HG03342 (cell line): Measurements from ENCODE around the gene SLC34A2.
"Not testable (repeated sequence)": the region's sequence is repeated elsewhere in the genome, so short reads cannot be mapped to it uniquely, and the experiment has no call there.

ENCODE experiments used
- ATAC-seq: cut with Tn5 transposase; IDR thresholded peaks from one replicate; pipeline ENCODE4 v1.9.1; 2021; ENCODE audit warnings: mild to moderate bottlenecking, moderate library complexity; ENCODE audit not compliant: unreplicated experiment

The SLC34A2 gene

DNA sequence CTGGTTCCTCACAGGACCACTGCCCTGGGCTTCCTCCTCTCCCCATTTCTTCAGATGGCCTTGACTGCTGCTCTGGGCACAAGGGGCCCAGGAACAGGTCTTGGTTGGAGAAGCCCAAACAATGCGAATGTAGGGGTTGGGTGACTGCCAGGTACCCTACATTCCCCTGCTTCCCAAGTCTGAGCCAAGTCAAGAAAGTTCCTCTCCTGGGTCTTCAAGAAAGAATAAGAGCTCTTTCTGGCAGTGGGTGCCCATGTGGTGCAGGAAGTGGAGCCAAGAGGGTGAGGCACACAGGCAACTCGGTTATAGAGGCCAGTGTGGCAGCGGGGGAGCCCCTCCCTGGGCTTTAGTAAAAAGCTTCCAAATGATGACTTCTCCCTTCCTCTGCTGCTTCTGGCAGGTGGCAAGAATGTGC, 2.7 kb downstream of the SLC34A2 start:
- no peak for ATAC-seq

DNA sequence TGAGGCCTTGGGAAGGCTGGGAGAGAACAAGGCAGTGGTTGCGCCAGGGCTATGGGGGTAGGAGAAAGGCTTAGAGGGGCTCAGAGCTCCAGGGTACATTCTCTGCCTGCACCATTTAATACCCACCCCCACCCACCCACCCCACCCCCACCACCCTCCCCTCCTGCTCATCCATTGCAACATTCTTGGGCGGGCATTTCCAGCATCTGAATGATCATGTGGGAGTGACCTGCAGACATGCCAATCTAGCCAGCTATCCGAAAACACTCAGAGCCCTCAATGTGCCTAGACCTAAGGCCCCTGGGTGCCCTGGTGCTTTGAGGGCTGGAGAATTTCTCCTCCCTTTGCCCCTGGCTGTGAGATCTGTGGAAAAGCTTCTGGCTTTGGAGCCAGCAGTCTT, 3.1 kb downstream of the SLC34A2 start:
- no peak for ATAC-seq

DNA sequence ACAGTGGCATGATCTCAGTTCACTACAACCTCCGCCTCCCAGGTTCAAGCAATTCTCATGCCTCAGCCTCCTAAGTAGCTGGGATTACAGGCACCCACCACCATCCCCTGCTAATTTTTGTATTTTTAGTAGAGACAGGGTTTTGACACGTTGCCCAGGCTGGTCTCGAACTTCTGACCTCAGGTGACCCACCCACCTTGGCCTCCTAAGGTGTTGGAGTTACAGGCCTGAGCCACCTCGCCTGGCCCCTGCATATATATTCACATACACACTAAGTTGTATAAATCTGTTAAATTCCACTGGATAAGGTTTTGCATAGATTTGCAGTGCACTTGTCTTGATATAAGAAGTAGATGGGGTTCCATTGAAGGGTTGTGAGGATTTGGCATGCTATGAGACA, 5.8 kb downstream of the SLC34A2 start:
- not testable (repeated sequence) for ATAC-seq

DNA sequence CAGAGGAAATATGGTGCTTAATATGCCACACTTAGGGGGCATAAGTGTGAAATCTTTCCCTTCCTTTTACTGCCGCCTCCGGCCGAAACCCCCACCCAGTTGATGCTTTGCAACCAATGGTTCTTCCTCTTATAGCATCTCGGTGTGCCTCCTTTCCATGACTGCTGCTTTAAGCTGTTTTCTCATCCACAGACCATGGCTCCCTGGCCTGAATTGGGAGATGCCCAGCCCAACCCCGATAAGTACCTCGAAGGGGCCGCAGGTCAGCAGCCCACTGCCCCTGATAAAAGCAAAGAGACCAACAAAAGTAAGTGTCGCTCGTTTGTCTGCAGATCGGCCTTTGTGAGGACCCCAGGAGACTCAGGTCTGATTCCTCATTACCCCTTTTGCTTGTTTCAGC, 6.7 kb downstream of the SLC34A2 start:
- no peak for ATAC-seq

DNA sequence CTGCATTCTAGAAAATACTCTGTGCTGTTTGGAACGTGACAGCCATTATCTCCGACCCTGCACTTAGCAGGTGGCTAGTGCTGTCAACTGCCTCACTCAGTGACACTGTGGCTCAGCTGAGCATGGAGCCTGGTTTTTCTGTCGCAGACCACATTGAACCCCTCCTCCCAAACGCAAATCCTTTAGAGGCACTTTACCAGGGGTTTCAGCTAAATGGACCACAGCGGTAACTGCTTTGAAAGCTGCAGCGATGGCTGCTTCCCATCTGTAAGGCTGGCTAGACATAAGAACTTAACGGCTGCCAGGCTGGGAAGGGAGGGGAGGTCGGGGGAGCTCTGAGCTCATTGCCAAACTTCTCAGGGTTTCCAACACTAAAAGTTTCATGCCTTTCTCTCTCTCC, 8.1 kb downstream of the SLC34A2 start:
- no peak for ATAC-seq

DNA sequence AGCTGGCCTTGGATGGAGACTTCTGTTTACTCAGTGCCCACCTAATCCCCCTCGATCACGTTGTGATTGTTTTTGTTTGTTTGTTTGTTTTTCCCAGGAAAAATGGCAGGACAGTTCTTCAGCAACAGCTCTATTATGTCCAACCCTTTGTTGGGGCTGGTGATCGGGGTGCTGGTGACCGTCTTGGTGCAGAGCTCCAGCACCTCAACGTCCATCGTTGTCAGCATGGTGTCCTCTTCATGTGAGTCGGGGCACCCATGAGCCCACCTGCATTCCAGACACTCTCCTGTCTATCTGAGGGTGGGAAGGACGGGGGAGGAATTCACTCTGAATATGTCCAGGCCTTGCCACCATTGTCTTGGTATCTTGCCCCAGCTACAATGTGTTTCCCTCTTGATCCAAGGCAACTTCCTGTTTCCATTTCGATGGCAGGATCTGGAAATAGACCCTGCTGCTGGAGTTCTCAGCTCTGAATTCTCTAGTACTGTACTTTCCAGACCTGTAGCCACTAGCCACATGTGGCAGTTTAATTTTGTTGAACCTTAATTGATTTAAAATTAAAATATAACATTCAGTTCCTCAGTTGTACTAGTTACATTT, 10.5 kb downstream of the SLC34A2 start:
- ATAC-seq = no peak

DNA sequence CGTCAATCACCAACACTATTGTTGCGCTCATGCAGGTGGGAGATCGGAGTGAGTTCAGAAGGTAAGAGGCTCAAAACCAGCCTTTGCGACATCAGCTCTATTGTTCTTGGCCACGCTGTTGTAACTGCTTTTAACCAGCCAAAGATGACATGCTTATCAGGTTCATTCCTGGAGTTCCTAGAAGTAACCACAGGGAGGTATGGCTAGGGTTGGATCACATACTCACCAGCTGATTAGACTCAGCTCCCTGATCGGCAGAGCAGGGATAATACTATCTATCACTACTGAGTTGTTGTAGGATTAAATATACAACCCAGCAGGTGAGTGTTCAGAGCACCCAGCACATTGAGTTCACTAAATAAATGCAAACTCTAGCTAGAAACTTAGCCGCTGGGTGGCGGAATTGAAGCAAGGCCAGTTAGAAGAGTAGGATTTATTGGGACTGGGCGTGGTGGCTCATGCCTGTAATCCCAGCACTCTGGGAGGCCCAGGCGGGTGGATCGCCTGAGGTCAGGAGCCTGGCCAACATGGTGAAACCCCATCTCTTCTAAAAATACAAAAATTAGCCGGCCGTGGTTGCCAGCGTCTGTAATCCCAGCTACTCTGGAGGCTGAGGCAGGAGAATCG, 12.4 kb downstream of the SLC34A2 start:
- ATAC-seq = no peak

DNA sequence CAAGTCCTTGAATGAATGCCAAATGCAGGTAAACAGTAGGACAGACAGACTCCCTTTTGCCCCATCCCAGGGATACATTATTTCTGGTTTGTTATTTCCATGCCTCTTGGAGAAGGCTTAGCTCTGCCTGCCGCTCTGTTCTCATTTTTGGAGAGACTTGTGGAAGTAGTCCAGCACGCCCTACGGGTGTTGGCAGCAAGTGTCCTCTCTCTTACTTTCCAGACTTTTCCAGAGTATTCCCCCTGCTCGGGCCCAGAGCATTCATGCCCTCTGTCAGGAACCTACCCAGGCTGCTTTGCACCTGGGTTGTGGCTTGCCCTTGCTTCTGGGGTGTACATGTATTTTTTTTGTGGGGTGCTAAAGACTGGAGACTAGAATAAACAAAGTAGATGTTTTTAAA, 15.3 kb downstream of the SLC34A2 start:
- ATAC-seq = no peak

DNA sequence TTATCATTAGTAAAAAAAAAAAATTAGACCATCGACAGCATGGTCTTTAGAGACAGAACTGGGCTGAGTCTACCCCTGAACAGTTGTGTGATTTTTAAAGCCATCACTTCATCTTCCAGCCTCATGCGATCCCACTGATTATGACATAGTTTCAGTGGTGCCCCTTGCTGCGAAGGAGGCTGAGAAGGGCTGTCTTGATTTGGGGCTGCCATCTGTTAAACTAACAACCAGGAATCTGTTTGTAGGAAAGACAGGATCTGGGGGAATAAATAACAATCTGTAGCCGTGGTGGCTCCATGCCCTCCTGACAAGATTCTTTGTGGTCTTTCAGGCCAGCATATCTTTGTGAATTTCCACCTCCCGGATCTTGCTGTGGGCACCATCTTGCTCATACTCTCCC, 17.1 kb downstream of the SLC34A2 start:
- no peak for ATAC-seq

DNA sequence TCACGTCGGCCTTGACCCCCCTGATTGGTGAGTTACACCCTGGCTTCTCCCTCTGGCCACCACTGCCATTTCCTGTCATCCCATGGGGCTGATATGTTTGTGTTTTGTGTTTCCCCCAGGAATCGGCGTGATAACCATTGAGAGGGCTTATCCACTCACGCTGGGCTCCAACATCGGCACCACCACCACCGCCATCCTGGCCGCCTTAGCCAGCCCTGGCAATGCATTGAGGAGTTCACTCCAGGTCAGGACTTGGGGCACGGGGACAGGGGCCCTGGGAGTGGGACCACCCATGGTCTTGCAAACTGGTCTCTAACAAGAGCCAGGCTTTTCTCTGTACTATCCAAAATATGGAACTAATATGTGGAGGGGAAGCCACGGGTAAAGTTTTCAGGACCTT, 18.7 kb downstream of the SLC34A2 start:
- no peak for ATAC-seq

DNA sequence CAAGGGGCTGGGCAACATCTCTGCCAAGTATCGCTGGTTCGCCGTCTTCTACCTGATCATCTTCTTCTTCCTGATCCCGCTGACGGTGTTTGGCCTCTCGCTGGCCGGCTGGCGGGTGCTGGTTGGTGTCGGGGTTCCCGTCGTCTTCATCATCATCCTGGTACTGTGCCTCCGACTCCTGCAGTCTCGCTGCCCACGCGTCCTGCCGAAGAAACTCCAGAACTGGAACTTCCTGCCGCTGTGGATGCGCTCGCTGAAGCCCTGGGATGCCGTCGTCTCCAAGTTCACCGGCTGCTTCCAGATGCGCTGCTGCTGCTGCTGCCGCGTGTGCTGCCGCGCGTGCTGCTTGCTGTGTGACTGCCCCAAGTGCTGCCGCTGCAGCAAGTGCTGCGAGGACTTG, 20.6 kb downstream of the SLC34A2 start:
- ATAC-seq = no peak

DNA sequence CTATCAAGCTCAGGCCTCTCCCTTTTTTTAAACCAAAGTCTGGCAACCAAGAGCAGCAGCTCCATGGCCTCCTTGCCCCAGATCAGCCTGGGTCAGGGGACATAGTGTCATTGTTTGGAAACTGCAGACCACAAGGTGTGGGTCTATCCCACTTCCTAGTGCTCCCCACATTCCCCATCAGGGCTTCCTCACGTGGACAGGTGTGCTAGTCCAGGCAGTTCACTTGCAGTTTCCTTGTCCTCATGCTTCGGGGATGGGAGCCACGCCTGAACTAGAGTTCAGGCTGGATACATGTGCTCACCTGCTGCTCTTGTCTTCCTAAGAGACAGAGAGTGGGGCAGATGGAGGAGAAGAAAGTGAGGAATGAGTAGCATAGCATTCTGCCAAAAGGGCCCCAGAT, 21.5 kb downstream of the SLC34A2 start:
- no peak for ATAC-seq

DNA sequence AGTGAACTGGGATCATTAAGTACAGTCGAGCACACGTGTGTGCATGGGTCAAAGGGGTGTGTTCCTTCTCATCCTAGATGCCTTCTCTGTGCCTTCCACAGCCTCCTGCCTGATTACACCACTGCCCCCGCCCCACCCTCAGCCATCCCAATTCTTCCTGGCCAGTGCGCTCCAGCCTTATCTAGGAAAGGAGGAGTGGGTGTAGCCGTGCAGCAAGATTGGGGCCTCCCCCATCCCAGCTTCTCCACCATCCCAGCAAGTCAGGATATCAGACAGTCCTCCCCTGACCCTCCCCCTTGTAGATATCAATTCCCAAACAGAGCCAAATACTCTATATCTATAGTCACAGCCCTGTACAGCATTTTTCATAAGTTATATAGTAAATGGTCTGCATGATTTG, 22.3 kb downstream of the SLC34A2 start:
- no peak for ATAC-seq

DNA sequence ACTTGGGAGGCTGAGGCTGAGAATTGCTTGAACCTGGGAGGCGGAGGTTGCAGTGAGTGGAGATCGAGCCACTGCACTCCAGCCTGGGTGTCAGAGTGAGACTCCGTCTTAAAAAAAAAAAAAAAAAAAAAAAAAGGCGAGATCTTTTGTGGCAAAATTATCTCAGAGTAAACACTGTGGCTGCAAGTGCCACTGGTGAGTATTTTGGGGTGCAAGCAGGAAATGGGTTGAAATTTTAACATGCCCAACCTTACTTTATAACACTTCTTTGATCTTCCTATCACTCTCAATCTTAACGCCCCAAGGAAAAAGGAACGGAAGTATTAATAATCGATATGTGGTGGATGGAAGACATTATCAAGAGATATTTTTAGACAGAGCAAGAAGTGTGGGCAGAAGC, 32.1 kb downstream of the SLC34A2 start:
- no peak for ATAC-seq

DNA sequence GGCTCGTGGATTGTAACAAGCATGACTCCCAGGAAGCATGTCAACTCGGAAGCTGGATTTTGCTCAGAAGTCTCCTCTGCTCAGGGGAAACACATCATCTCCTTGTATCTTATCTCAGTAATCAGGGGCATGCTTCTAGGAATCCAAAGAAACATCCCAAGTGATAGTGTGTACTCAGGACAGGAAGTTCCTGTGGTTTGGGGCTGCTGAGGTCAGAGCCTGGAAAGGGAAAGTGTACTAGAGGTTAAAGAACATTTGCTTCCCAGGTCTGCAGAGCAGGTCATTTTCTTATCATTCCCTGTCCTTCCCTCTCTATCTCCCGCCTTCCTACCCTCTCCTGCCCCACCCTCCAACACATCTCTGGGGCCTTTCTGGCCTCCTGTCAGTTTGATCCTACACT, 38.8 kb downstream of the SLC34A2 start:
- ATAC-seq = no peak

DNA sequence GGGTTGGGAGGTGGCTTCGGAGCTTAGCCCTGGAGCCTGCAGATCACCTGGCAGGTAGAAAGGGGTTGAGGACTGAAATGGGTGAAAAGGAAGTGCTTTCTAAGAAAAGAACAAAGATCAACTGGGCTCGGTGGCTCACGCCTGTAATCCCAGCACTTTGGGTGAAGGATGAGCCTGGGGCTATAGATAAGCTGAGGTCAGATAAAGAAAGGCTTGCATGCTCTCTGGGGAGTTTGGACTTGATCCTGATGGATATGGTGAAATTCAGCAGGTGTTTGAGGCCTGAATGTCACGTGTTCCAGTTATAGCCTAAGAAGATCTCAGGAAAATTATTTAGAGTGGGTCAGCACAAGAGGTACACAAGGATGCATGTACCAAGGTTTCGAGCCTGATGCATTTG, 40.8 kb downstream of the SLC34A2 start:
- no peak for ATAC-seq

DNA sequence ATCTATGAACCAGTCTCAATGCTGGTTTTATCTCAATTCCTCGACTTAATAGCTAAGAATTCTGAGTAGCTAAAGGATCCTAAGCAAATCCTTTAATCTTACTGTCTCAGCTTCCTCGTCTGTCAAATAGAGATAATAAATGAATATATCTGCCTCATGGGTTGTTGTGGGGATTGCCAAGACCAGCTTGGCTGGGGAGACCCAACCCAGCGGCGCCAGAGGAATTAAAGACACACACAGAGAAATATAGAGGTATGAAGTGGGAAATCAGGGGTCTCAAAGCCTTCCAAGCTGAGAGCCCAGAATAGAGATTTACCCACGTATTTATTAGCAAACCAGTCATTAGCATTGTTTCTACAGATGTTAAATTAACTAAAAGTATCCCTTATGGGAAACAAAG, 41.9 kb downstream of the SLC34A2 start:
- ATAC-seq = no peak

DNA sequence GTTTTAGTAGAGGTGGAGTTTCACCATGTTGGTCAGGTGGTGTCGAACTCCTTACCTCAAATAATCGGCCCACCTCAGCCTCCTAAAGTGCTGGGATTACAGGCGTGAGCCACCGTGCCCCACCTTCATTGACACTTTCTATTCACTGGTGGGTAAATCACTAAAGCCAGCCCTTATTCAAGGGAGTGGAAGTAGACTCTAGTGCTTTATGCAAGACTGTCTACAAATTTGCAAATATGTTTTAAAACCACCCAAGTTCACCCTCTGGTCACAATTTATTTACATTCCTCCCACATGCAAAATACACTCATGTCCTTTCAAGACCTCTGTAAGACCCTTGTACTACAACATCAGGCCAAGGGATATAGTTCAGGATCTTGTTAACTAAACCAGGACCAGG, 45.0 kb downstream of the SLC34A2 start:
- ATAC-seq = no peak

DNA sequence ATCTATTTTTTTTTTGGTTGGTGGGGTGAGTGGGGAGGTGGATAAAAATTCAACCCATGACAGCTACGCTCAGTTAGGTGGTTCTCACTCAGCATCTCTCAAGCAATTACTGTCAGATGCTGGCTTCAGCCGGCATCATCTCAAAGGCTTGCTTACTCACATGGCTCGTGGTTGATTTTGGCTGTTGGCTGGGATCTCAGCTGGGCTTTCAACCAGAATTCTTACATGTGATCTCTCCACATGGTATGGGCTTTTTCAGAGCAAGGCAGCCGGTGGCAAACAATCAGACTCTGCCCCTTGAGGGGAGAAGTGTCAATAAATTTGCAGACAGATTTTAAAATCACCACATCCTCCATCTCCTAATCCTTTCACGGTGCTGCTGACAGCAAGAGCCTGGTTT, 47.2 kb downstream of the SLC34A2 start:
- ATAC-seq = no peak

DNA sequence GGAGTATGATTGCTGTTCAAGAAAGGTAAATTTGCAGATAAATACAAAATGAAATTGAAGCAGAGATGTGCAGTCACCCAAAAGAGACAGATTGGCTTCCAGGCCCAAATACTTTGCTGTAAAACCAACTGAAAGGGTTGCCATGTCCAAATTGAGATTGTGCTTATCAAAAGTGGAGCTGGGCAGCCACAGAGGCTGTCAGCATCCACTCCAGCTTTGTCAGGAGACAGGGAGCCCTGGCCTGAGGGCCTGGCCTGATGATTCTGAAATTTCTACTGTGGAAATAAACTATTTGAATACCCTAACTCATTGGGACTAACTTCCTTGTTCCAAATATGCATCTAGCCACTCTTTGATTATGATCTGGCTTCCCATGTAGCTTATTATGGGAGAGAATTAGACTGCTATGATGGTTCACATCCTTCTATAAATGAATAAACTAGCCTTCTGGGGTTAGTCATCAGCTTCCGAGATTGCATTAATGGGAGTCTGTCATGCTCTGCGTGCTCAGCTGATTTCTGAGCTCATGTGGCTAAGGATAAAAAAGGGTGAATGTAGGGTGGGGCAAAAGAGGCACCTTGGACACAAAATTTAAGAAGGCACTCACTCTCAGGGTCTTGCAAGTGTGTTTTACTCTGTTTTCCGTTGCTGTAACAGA, 48.2 kb downstream of the SLC34A2 start:
- ATAC-seq = no peak

DNA sequence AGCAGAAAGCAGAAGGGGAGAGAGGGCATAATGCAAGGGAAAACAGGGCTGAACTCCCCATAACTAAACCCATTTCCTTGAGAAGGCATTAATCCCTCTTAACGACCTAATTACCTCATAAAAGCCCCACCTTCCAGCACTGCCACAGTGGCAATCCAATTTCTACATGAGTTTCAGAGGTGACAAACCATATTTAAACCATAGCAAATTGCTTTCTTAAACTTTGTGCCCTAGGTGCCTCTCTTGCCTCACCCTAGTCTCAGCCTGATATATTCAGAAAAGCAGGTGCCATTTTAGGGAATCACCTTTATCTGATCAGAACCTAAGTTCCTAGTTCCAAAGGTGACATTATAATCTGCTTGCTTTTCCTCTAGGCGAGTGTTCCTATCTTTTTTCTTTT, 48.9 kb downstream of the SLC34A2 start:
- ATAC-seq = no peak

DNA sequence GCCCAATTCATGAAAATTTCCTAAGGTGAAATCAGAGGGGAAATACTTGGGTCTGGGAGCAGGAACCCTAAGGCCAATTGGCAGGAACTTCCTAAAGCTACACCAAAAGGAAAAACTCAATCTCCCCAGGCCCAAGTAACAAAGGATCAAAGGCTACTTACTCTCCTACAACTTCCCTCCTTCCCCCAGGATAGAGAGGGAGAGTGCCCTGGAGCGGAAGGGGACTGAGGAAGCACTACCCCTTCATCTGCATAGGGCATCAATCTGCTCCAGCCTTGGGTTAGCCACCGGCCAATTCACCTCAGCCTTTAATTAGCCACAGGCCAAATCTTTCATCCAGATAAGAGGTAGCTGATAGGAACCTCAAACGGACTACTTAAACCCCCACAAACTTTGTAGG, 55.0 kb downstream of the SLC34A2 start:
- no peak for ATAC-seq

DNA sequence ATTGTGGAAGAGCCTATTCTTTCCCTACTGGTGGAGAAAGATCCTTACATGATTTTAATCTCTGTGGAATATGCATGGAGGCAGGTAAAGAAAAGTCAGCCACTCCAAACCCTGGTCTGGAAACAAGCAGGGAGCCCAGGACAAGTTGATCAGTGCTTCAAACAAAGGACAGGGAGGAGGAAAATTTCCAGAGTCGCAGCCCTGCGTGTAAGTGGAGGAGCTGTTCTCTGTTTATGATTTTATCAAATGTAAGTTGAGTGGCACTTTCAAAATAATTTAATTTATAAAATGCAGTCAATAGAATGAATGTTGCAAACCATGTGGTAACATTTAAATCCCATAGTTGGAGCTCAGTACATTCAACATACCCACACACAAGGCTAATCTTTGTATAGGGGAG, 57.0 kb downstream of the SLC34A2 start:
- no peak for ATAC-seq
